PFSK-1 (cell line): ENCODE data around the gene SP3.

Experiments
- FOXP2 ChIP-seq: optimal IDR thresholded peaks from 2 replicates; pipeline ENCODE3; 2011; ENCODE audit warnings: borderline replicate concordance, control low read depth, inconsistent platforms; ENCODE audit not compliant: insufficient read depth; ENCODE audit errors: extremely low read length, extremely low read depth
- POLR2AphosphoS5 ChIP-seq: IDR thresholded peaks from 2 replicates; pipeline ENCODE4 v1.6.1; 2012; ENCODE audit warnings: low read depth, mild to moderate bottlenecking, control low read depth, low read length, moderate library complexity
- SIN3A ChIP-seq: IDR thresholded peaks from 2 replicates; pipeline ENCODE4 v1.6.1; 2012; ENCODE audit warnings: mild to moderate bottlenecking, low read length, moderate library complexity, borderline replicate concordance; ENCODE audit not compliant: insufficient read depth
- TAF1 ChIP-seq: IDR thresholded peaks from 2 replicates; pipeline ENCODE4 v1.6.1; 2012; ENCODE audit warnings: low read length, control low read depth, borderline replicate concordance; ENCODE audit not compliant: insufficient read depth
- TF ChIP-seq, protein P1 (sequence below), 2 experiments: IDR thresholded peaks; 2 replicates each; pipeline versions ENCODE4 v1.6.1 to v1.8.0; 2011 to 2012; ENCODE audit warnings: low read depth in 2 of 2, low read length in 2 of 2, control low read depth in 1 of 2, inconsistent platforms in 1 of 2, mild to moderate bottlenecking in 1 of 2, moderate library complexity in 1 of 2; ENCODE audit not compliant: insufficient read depth in 1 of 2

SP3 gene

DNA sequence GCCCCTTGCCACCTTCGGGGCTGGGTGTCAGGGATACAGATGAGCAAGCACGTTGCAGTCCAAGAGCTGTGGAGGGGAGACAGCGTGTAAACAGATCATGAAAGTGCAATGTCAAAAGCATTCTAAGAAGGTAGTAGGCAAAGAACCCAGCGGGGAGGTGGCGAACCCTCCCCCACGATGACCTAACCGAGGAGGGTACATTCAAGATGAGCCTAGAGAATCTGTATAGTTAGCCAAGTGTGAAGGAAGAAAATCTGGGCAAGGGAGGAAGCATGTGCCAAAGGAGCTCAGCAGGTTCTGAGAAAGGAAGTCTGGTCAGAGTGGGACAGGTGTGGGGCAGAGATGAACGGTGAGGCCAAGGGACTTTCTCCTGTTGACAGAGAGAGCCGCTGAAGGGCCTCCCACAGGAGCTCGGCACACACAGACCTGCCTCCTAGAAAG is 106.9 kb downstream of the SP3 start:
- TF ChIP-seq POLR2AphosphoS5 (no peak), SIN3A (no peak), FOXP2 (no peak), TAF1 (no peak)
- TF ChIP-seq, protein P1, sequence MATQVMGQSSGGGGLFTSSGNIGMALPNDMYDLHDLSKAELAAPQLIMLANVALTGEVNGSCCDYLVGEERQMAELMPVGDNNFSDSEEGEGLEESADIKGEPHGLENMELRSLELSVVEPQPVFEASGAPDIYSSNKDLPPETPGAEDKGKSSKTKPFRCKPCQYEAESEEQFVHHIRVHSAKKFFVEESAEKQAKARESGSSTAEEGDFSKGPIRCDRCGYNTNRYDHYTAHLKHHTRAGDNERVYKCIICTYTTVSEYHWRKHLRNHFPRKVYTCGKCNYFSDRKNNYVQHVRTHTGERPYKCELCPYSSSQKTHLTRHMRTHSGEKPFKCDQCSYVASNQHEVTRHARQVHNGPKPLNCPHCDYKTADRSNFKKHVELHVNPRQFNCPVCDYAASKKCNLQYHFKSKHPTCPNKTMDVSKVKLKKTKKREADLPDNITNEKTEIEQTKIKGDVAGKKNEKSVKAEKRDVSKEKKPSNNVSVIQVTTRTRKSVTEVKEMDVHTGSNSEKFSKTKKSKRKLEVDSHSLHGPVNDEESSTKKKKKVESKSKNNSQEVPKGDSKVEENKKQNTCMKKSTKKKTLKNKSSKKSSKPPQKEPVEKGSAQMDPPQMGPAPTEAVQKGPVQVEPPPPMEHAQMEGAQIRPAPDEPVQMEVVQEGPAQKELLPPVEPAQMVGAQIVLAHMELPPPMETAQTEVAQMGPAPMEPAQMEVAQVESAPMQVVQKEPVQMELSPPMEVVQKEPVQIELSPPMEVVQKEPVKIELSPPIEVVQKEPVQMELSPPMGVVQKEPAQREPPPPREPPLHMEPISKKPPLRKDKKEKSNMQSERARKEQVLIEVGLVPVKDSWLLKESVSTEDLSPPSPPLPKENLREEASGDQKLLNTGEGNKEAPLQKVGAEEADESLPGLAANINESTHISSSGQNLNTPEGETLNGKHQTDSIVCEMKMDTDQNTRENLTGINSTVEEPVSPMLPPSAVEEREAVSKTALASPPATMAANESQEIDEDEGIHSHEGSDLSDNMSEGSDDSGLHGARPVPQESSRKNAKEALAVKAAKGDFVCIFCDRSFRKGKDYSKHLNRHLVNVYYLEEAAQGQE (IDR thresholded peaks at IDR 0.05; ENCODE audit: insufficient read depth in 1 of 2, low read depth in 2 of 2, low read length in 2 of 2): no peak
